K562 (cell line): Measurements from ENCODE around the gene ZNF10. TPM values are rescaled to one million over a fixed set of nuclear protein-coding genes. Genes with fewer than 3 reads are reported as not detected.

ENCODE experiments used
- CCAR2 ChIP-seq: fragments of 200-400 bp; formaldehyde crosslinking; IDR thresholded peaks from 2 replicates; pipeline ENCODE4 v1.6.1; 2017; ENCODE audit warnings: mild to moderate bottlenecking, low read depth, low read length
- E2F6 ChIP-seq, 2 experiments: IDR thresholded peaks; 2 replicates each; pipeline ENCODE4 v1.6.1; 2011; ENCODE audit warnings: borderline replicate concordance in 1 of 2, control low read depth in 1 of 2, low read depth in 1 of 2, low read length in 1 of 2, mild to moderate bottlenecking in 1 of 2, mixed read lengths in 1 of 2, moderate library complexity in 1 of 2; ENCODE audit not compliant: insufficient read depth in 1 of 2, insufficient read length in 1 of 2, poor library complexity in 1 of 2, severe bottlenecking in 1 of 2; ENCODE audit errors: extremely low read depth in 1 of 2
- EZH2 ChIP-seq: IDR thresholded peaks from 2 replicates; pipeline ENCODE4 v1.6.1; 2012; ENCODE audit warnings: low read depth, mild to moderate bottlenecking, inconsistent platforms, low read length, borderline replicate concordance
- KLF10 ChIP-seq: fragments of 250-450 bp; sonication (Bioruptor Pico); IDR thresholded peaks from 2 replicates; pipeline ENCODE4 v1.6.1; 2021; ENCODE audit warnings: matching md5 sums
- NCOA2 ChIP-seq, 2 experiments: fragments of 450-650 bp; IDR thresholded peaks; 2 replicates each; pipeline ENCODE4 v1.6.1; 2018; ENCODE audit warnings: mild to moderate bottlenecking in 2 of 2, moderate library complexity in 1 of 2; ENCODE audit not compliant: partially characterized antibody in 2 of 2
- RBM15 ChIP-seq: fragments of 200-400 bp; formaldehyde crosslinking; IDR thresholded peaks from 2 replicates; pipeline ENCODE4 v1.6.1; 2018; ENCODE audit warnings: mild to moderate bottlenecking, low read length, moderate library complexity; ENCODE audit not compliant: insufficient read depth
- RBM22 ChIP-seq: fragments of 200-400 bp; formaldehyde crosslinking; IDR thresholded peaks from 2 replicates; pipeline ENCODE4 v1.6.1; 2018; ENCODE audit warnings: low read length, low read depth; ENCODE audit not compliant: poor library complexity, severe bottlenecking
- RBM39 ChIP-seq: fragments of 200-400 bp; formaldehyde crosslinking; optimal IDR thresholded peaks from 2 replicates; pipeline ENCODE3; 2018; ENCODE audit warnings: low read depth, low read length
- TAF15 ChIP-seq: fragments of 200-400 bp; formaldehyde crosslinking; IDR thresholded peaks from 2 replicates; pipeline ENCODE4 v1.6.1; 2017; ENCODE audit warnings: mild to moderate bottlenecking, low read depth, low read length, moderate library complexity
- TAF7 ChIP-seq: fragments of 450-650 bp; IDR thresholded peaks from 2 replicates; pipeline ENCODE4 v1.6.1; 2016; ENCODE audit warnings: missing genetic modification characterization, missing compliant biosample characterization
- ZNF175 ChIP-seq: fragments of 200-800 bp; sonication (Bioruptor generic); IDR thresholded peaks from 2 replicates; pipeline ENCODE4 v1.6.1; 2016; ENCODE audit warnings: low read depth, mild to moderate bottlenecking, missing genetic modification characterization, missing compliant biosample characterization
- ZNF217 ChIP-seq: sonication (generic); formaldehyde crosslinking; IDR thresholded peaks from 2 replicates; pipeline ENCODE4 v1.8.0; 2022; ENCODE audit warnings: mild to moderate bottlenecking, missing genetic modification reagents
- ZNF274 ChIP-seq: IDR thresholded peaks from 2 replicates; pipeline ENCODE4 v1.6.1; 2011; ENCODE audit warnings: low read depth, mild to moderate bottlenecking, low read length, moderate library complexity, borderline replicate concordance
- polyA plus RNA-seq, 8 experiments: library from polyadenylated mRNA; depleted of rRNA in 4 of 8; stranded (reverse) in 5 of 8; unstranded in 3 of 8; fragments of >200 nt; fragmentation: Nextera tagmentation in 2 of 8; fragmentation: Illumina TruSeq in 1 of 8; extraction: Ambion mirVana in 2 of 8; extraction: Trizol in 1 of 8; gene quantifications; 2 replicates each; pipeline versions ENCODE4 v1.2.1 to v1.2.3, GENCODE V29; 2011 to 2014; ENCODE audit warnings: inconsistent platforms in 1 of 8, missing spikeins in 1 of 8
- total RNA-seq, 7 experiments: library from RNA; depleted of rRNA in 6 of 7; stranded (reverse); fragments of >200 nt in 6 of 7; fragmentation: Illumina TruSeq in 2 of 7; extraction: Trizol in 2 of 7; gene quantifications; 2 replicates each; pipeline versions ENCODE4 v1.2.1 to v1.2.3, GENCODE V29; 2011 to 2021; ENCODE audit warnings: low replicate concordance in 1 of 7
- TF ChIP-seq, protein P1 (sequence below): fragments of 250-450 bp; sonication (Bioruptor Pico); IDR thresholded peaks from 2 replicates; pipeline ENCODE4 v1.4.0; 2020; ENCODE audit warnings: mild to moderate bottlenecking, moderate library complexity, borderline replicate concordance
- TF ChIP-seq, protein P2 (sequence below): fragments of 250-450 bp; sonication (Bioruptor Pico); IDR thresholded peaks from 2 replicates; pipeline ENCODE4 v1.8.0; 2022; ENCODE audit warnings: moderate library complexity, mild to moderate bottlenecking, inconsistent platforms

The ZNF10 gene
- total and polyA plus RNA-seq, 9 of the 15 experiments (the other 6 are each of a cell fraction or from before 2014, with no cell fraction given) = 3.5 to 5.8 (median 4.9) TPM

DNA sequence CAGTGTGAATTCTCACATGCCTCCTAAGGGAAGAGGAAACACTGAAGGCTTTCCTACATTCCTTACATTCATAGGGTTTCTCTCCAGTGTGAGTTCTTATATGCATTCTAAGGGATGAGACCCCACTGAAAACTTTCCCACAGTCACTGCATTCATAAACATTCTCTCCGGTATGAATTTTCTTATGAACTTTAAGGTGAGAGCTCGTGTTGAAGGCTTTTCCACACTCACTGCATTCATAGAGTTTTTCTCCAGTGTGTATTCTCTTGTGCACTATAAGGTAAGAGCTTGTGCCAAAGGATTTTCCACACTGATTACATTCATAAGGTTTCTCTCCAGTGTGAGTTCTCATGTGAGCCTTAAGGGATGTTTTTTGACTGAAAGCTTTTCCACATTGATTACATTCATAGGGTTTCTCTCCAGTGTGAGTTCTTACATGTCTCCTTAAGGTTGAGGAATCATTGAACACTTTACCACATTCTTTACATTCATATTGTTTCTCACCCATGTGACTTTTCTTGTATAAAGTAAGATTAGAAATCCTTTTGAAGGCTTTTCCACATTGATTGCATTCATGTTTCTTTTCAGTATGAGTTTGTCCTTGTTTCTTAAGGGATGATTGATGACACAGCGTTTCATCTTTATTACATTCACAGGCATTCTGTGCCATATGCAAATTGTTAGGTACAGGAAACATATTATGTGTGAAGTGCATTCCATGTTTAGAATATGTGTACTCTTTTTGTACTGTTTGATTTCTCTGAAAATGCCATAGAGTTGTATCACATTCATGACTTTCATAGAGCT lies 9.8 kb upstream of the ZNF10 start (continued):
- TF ChIP-seq, protein P1, sequence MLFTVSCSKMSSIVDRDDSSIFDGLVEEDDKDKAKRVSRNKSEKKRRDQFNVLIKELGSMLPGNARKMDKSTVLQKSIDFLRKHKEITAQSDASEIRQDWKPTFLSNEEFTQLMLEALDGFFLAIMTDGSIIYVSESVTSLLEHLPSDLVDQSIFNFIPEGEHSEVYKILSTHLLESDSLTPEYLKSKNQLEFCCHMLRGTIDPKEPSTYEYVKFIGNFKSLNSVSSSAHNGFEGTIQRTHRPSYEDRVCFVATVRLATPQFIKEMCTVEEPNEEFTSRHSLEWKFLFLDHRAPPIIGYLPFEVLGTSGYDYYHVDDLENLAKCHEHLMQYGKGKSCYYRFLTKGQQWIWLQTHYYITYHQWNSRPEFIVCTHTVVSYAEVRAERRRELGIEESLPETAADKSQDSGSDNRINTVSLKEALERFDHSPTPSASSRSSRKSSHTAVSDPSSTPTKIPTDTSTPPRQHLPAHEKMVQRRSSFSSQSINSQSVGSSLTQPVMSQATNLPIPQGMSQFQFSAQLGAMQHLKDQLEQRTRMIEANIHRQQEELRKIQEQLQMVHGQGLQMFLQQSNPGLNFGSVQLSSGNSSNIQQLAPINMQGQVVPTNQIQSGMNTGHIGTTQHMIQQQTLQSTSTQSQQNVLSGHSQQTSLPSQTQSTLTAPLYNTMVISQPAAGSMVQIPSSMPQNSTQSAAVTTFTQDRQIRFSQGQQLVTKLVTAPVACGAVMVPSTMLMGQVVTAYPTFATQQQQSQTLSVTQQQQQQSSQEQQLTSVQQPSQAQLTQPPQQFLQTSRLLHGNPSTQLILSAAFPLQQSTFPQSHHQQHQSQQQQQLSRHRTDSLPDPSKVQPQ (CRISPR knock-in tag) = no peak
- TF ChIP-seq ZNF175 (CRISPR knock-in tag) = no peak
- no peak for TF ChIP-seq KLF10
- TF ChIP-seq ZNF274 = peak; percentile 98
- no peak for TF ChIP-seq TAF15
- TF ChIP-seq CCAR2 = no peak
- no peak for TF ChIP-seq E2F6 (IDR thresholded peaks at IDR 0.05; ENCODE audit: borderline replicate concordance in 1 of 2, extremely low read depth in 1 of 2, insufficient read depth in 1 of 2, insufficient read length in 1 of 2, low read depth in 1 of 2, low read length in 1 of 2, poor library complexity in 1 of 2, severe bottlenecking in 1 of 2)
- no peak for TF ChIP-seq RBM15
- TF ChIP-seq, protein P2, sequence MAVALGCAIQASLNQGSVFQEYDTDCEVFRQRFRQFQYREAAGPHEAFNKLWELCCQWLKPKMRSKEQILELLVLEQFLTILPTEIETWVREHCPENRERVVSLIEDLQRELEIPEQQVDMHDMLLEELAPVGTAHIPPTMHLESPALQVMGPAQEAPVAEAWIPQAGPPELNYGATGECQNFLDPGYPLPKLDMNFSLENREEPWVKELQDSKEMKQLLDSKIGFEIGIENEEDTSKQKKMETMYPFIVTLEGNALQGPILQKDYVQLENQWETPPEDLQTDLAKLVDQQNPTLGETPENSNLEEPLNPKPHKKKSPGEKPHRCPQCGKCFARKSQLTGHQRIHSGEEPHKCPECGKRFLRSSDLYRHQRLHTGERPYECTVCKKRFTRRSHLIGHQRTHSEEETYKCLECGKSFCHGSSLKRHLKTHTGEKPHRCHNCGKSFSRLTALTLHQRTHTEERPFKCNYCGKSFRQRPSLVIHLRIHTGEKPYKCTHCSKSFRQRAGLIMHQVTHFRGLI (CRISPR knock-in tag) = no peak
- TF ChIP-seq EZH2 = no peak
- no peak for TF ChIP-seq RBM39
- TF ChIP-seq NCOA2 (IDR thresholded peaks at IDR 0.05; ENCODE audit: partially characterized antibody in 2 of 2) = no peak
- TF ChIP-seq ZNF217 (CRISPR knock-in tag) = no peak
- TF ChIP-seq RBM22 = no peak
- no peak for TF ChIP-seq TAF7
